D721Med (cell line): ENCODE results near the gene SGO1.

ENCODE experiments used
- DNase-seq: peaks from one replicate; pipeline ENCODE4 v3.0.0; 2011; ENCODE audit warnings: low spot score; ENCODE audit not compliant: insufficient read length
- FAIRE-seq: peaks from 2 replicates; lab custom pipeline; 2011; peaks lifted over from hg19 to GRCh38; lab: Jason Lieb, UNC
- CTCF ChIP-seq: IDR thresholded peaks from 2 replicates; pipeline ENCODE4 v1.5.1; 2012; ENCODE audit warnings: mild to moderate bottlenecking, control low read depth; ENCODE audit not compliant: insufficient read depth; ENCODE audit errors: missing control alignments

The SGO1 gene

GRCh38 chr3:20186600-20187004 lies 596 bp upstream of the SGO1 start:
- no peak for TF ChIP-seq CTCF
- DNase-seq (no peak), FAIRE-seq (no peak)

- no peak for TF ChIP-seq CTCF
- no peak for FAIRE-seq
These were observed 701 bp downstream of the SGO1 start for GRCh38 chr3:20185331-20185678.

GRCh38 chr3:20182206-20182605 lies 3.8 kb downstream of the SGO1 start:
- no peak for TF ChIP-seq CTCF
- DNase-seq, result no peak
- no peak for FAIRE-seq

More at GRCh38 chr3:20185331-20185678, 701 bp downstream of the SGO1 start:
- DNase-seq, result no peak

GRCh38 chr3:20181276-20181675 lies 4.7 kb downstream of the SGO1 start:
- FAIRE-seq, result no peak
- TF ChIP-seq CTCF, result no peak
- DNase-seq, result no peak

- TF ChIP-seq CTCF, result no peak
- DNase-seq, result no peak
- FAIRE-seq, result peak; percentile 48
These were observed 12.1 kb downstream of the SGO1 start for GRCh38 chr3:20173844-20174410.

GRCh38 chr3:20161714-20162113 lies 24.3 kb downstream of the SGO1 start:
- FAIRE-seq, result no peak
- DNase-seq, result no peak
- no peak for TF ChIP-seq CTCF

- no peak for FAIRE-seq
- TF ChIP-seq CTCF, result no peak
- no peak for DNase-seq
These were observed 25.8 kb downstream of the SGO1 start for GRCh38 chr3:20160230-20160629.
